ENCODE results near the gene NTSR1. TPM values are rescaled to one million over a fixed set of nuclear protein-coding genes. Genes with fewer than 3 reads are reported as not detected.

NTSR1 gene
- total RNA-seq, 1 donor from 2014 or later: 4.9 TPM

DNA sequence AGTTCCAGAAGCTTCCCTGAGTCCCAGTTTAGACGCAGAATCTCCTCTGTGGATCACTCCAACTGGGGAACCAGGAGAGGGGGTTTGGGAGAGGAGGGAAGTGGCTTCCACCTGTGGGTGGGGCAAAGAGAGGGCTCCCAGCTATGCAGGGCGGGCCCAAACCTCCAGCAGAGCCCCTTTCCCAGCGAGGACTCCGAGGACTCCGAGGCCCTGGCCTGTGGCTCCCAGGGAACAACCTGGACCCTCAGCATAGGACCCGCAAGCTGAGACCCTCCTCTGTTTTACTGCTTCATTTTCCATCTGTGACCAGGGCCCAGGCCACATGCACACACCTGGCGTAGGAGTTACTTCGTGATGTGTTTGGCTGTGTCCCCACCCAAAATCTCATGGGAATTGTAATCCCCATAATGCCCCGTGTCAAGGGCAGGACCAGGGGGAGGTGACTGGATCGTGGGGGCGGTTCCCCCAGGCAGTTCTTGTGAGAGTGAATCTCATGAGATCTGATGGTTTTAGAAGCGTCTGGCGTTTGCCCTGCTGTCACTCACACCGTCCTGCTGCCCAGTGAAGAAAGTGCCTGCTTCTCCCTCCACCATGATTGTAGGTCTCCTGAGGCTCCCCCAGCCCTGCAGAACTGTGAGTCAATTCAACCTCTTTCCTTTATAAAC is 27.9 kb downstream of the NTSR1 start:
- FAIRE-seq: no peak
- no peak for DNase-seq (ENCODE audit: low spot score in 2 of 2)

- DNase-seq (ENCODE audit: low spot score in 2 of 2) (no peak), FAIRE-seq (no peak)
These were observed 28.7 kb downstream of the NTSR1 start for GRCh38 chr20:62737271-62737811.

DNA sequence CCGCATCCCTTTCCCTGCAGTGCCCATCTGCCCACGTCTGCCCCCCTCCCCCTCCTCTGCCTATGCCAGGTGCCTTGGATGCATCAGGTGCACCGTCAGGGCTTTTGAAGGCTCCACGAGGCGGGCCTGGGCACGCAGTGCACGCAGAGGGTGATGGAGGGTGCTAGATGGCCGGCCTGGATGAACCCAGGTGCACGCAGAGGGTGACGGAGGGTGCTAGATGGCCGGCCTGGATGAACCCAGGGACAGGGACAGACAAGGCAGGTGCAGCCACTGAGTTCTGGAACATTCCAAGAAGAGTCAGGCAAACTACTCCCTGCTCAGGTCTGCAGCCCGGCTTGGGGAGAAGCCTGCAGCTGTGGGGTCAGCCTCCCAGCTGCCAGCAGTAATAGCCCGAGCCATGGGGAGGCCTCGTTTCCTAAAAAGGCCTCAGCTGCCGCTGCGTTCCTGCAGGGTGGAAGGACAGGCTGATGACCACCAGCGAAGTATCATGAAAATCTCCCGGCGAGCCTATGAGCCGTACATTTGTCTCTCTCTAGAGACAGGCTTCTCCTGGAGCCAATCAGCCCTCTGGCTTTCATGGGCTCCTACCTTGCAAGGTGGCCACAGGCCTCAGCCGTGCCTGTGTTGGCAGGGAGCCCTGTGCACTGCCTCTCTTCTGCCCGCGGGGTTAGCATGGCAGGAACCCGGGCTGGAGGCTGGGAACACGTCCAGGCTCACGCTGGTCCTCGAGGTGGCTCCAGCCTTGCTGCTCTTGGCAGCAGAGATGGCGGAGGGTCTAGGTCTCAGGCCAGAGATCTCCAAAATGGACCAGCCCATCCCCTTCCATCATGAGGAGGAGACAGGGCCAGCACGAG is 29.6 kb downstream of the NTSR1 start:
- FAIRE-seq: no peak
- no peak for DNase-seq (ENCODE audit: low spot score in 2 of 2)

DNA sequence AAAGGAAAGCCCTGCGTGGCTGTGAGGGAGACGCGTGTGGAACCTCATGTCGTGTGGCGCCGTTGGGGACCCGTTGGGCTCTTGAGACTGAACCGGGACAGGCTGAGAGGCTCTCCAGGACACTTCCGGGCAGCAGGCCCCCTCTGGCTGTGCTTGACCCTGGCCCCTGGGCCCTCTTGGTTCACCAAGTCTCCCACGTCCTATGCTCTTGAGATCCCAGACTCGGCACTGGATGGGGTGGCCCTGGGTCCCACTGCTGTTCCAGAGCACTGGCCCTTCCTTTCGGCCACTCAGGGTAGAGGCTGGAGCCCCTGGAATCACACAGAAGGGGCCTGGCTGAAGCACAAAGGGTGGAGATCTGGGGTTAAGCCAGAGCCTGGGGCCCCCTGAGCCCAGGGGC is 30.4 kb downstream of the NTSR1 start:
- FAIRE-seq: no peak
- DNase-seq (ENCODE audit: low spot score in 2 of 2): no peak

DNA sequence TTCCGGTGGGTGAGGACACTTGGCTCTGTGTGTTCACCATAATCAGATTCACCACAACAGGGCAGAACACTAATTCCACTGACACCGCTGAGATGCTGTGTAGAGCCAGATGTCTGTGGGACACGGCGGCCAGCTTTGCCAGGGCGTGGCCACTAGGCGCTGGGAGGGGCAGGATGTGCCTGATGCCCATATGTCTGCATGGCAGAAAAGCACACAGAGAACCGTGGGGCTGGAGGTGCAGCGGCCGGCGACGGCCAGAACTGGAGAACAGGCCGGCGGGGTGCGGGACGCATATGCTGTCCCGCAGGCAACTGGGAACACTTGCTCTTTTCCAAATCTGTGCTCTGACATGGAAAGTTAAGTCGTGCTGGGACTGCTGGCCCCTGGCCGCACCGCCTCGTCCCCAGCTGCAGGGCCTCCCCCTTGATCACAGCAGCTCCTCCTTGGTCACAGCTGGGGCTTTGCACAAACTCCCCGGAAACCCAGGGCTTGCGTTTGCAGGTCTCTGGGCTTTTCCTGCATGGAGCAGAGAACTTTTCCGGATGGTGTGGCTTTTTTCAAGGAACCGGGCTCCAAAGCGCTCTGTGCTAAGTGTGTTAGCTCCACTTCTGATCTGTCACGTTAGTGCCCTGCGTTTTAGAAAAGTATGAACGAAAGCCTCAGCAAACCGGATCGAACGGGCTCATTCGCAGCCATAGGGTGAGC is 31.1 kb downstream of the NTSR1 start:
- no peak for FAIRE-seq
- no peak for DNase-seq (ENCODE audit: low spot score in 2 of 2)

DNA sequence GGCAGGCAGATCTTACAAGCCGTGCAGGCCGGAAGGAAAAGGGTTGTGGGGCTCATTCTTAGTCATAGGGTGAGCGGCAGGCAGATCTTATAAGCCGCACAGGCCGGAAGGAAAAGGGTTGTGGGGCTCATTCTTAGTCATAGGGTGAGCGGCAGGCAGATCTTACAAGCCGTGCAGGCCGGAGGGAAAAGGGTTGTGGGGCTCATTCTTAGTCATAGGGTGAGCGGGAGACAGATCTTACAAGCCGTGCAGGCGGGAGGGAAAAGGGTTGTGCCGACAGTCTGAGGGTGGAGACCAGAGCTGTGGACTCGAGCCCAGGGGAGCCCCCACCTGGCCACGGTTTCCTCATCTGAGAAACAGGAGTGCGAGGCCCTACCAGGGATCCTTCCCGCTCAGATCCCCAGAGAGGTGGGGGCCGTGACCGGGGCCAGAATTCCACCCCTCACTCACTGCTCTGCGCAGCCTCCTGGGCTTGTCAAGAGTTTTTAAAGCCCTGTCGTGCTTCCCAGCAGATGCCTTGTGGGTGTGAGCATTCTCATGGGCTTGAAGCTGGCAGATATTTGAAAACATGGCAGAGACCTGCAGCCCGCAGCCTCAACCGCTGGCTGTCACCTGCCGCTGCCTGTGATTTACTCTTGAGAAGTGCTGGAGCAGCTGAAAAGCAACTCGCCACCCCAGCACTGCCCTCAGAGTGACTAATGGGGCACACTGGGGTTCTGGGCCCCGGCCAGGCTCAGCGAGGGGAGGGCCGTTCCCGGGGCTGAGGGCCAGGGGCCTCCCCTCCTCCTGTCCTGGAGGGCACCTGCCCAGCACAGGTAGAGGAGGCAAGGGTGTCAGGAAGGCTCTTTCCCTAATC is 31.9 kb downstream of the NTSR1 start:
- FAIRE-seq (no peak), DNase-seq (ENCODE audit: low spot score in 2 of 2) (no peak)

- no peak for DNase-seq (ENCODE audit: low spot score in 2 of 2)
- FAIRE-seq: no peak
These were observed 32.6 kb downstream of the NTSR1 start for GRCh38 chr20:62741191-62741691.

DNA sequence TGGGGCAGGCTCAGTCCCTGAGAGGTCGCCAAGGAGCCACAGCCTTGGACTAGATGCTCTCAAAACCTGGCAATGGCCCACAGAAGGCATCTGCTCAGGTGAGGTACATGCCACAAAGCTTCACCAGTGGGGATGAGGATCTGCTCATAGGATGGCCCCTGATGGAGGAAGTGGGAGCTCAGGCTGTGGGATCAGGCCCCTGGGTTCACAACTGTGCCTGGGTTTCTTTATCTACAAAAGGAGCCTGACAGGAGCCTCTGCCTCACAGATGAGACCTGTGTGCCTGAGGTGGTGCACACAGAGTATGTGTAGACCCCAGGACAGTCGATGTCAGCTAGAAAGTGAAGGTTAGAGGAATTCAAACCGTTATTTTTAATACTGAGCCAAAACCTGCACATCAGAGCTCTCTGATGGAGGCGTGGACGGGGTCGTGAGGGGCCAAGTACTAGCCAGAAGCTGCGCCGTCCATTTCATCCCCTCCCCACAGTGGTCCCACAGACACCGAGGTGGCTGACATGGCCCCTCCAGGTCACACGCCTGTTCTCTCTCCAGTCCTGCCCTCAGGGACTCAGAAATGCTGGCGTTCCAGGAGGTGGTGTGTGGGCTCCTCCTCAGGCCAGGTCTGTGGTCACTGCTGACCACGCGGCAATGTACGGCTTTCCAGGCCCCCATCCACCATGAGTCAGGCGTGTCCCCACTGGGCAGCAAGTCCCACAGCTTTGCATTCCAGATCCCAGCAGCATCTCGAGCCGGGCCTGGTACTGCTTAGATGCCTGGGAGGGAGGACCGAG is 33.3 kb downstream of the NTSR1 start:
- no peak for FAIRE-seq
- DNase-seq (ENCODE audit: low spot score in 2 of 2): no peak

DNA sequence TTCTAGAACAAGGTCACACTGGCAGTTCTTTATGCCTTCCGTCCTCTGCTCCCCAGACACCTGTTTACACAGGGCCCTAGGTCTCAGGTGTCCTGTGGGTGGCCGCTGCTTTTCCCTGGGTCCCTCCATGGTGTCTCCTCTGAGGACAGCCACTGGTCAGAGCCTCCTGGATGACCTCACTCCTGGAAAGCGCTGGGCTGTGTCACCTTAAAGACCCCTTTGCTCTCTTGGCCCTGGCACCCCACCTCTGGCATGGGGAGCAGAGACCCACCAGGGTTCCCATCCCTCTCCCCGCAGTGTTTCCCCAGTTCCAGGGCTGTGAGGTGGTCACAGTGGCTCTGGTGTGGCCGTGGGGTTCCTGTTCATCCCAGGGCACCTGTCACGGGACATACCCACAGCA is 33.9 kb downstream of the NTSR1 start:
- FAIRE-seq: no peak
- DNase-seq (ENCODE audit: low spot score in 2 of 2): no peak

DNA sequence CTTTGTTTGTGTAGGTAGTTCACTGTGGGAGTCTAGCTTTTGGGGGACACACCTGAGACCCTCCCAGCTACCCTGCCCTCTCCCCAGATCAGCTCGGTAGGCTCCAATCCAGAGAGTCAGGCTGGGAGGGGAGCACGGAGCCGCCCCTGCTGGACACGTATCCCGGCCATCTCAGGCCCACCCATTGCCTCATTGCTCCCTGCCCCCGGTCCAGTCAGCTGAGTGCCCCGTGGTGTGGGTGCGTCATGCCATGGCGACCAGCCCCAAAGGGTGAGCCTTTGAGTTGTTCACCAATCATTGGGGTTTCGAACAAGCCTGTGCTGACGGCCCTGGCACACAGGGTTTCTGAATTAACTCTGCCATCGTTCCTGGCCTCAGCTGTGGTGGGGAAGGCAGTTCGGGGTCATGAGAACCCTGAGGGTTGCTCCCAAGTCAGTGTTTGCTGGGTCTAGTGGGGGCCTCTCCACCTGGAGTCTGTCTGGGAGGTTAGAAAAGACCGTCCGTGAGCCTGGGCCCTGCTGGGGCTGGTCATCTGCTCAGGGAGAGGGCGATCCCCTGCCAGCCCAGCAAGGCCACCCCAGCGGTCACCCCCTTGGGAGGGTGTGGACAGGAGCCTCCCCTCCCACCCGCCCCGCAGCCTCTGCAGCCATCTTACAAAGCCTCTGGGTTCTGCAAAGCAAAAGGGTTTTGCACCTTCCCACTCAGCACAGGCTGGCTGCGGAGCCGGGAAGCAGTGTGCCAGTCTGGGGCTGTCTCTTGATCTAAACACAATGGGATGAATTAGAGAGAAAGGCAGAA is 34.5 kb downstream of the NTSR1 start:
- no peak for DNase-seq (ENCODE audit: low spot score in 2 of 2)
- FAIRE-seq: no peak

DNA sequence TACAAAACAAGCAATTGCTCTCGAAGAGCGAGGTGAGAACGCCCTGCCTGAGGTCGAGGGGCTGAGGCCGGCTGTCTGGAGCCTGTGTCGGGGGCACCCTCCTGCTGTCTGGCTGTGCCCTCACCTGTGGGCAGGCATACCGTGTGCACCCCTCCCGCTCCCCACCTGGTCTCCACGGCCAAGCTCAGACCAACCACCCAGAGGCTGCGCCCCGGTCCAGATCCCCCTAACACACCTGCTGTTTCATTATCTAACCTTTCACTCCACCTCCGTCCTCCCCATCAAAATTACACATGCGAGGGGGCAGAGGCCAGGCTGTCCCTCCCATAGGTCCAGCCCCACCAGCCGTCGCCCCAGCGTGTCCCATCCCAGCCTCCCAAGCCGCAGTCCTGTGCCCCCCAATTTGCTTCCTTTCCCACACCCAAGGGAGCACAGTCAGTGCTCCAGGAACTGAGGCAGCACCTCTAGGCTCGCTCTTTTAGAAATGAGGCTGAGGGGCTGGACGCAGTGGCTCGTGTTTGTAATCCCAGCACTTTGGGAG is 35.2 kb downstream of the NTSR1 start:
- FAIRE-seq (no peak), DNase-seq (ENCODE audit: low spot score in 2 of 2) (no peak)

DNA sequence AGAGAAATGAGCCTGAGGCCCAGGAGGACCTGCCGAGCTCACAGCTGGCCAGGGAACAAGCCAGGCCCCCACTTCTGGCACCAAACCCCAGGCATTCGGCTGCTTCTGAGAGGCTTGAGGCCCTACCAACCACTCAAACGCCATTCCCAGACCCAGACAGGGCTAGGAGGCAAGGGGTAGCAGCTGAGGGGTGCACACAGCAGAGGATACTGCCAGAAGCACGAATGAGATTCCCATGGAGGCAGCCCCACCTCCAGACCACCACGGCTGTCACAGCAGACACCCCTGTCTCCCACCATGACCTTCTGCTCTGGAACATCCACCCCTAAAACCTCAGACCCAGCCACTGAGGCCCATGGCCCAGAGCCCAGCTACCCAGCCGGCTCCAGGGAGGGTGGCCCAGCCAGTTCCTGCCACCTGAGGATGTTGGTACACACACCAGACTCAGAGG is 36.1 kb downstream of the NTSR1 start:
- FAIRE-seq: no peak
- no peak for DNase-seq (ENCODE audit: low spot score in 2 of 2)

DNA sequence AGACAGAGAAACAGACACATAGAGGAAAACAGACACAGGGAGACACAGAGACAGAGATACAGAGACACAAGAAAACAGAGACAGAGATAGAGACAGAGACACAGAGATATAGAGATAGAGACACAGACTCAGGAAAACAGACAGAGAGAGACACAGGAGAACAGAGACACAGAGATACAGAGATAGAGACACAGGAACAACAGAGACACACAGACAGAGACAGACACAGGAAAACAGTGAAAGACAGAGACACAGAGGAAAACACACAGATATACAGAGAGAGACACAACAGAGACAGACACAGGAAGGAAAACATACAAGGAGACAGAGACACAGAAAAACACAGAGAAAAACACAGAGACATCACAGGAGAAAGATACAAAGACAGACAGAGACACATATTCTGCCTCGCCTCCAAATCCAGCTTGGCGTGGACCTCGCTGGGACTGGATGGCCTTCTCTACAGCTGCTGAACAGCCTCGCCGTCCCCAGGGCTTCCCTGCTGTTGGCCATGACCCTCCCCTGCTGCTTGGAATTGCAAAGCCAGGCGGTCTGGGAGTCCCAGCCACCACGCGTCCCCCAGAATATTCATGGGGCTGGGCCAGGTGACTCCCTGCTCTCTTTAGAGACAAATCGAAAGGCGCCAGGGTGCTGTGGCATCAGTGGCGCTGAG is 36.8 kb downstream of the NTSR1 start:
- FAIRE-seq: no peak
- DNase-seq (ENCODE audit: low spot score in 2 of 2): no peak

- DNase-seq (ENCODE audit: low spot score in 2 of 2) (no peak), FAIRE-seq (no peak)
These were observed 37.3 kb downstream of the NTSR1 start for GRCh38 chr20:62745952-62746288.

GRCh38 chr20:62748311-62748710 is 39.7 kb downstream of the NTSR1 start:
- DNase-seq (ENCODE audit: low spot score in 2 of 2) (no peak), FAIRE-seq (no peak)

DNA sequence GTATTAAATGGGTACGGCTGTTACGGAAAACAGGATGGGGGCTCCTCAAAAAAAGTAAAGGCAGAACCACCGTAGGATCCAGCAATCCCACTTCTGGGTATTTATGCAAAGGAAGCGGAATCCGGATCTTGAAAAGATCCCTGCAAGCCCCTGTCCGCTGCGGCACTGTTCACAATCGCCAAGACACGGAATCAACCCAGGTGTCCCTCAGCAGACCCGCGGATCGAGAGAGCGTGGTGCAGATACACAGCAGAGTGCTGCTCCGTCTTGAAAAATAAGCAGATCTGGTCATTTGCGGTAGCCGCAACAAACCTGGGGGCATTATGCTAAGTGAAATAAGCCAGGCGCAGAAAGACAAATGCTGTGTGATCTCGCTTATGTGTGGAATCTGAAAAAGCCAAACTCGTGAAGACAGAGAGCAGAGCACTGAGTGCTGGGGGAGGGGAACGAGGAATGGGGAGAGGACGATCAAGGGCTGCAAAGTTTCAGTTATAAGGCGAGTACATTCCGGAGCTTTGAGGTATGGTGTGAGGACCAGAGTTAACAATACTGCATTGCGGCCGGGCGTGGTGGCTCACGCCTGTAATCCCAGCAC is 41.3 kb downstream of the NTSR1 start:
- DNase-seq (ENCODE audit: low spot score in 2 of 2) (no peak), FAIRE-seq (no peak)

- no peak for FAIRE-seq
These were observed 43.0 kb downstream of the NTSR1 start for GRCh38 chr20:62751551-62752150.

More at GRCh38 chr20:62751551-62752150, 43.0 kb downstream of the NTSR1 start:
- DNase-seq (ENCODE audit: low spot score in 2 of 2): no peak
